Measurements from ENCODE around the gene AHRR. TPM values are rescaled to one million over a fixed set of nuclear protein-coding genes. Genes with fewer than 3 reads are reported as not detected.

Gene AHRR
- total and polyA plus RNA-seq, 2 experiments from 2014 or later = 0.27 to 1.8 TPM

GRCh38 chr5:436641-436975 lies 115.1 kb downstream of the AHRR start (continued):
- TF ChIP-seq STAT1 (IDR thresholded peaks at IDR 0.05; ENCODE audit: unreplicated experiment) (no peak), EZH2 (IDR thresholded peaks at IDR 0.05; ENCODE audit: low read depth, unreplicated experiment) (no peak), REST (IDR thresholded peaks at IDR 0.05; ENCODE audit: unreplicated experiment) (no peak)

- ATAC-seq (no peak), DNase-seq (ENCODE audit: low spot score) (no peak)
- TF ChIP-seq ZNF462 (CRISPR knock-in tag; IDR thresholded peaks at IDR 0.05) = no peak
- no peak for TF ChIP-seq ZNF331 (CRISPR knock-in tag; IDR thresholded peaks at IDR 0.05; ENCODE audit: low read depth)
- no peak for TF ChIP-seq JUNB (IDR thresholded peaks at IDR 0.05; ENCODE audit: unreplicated experiment)
- no peak for TF ChIP-seq EZH2phosphoT487 (IDR thresholded peaks at IDR 0.05; ENCODE audit: unreplicated experiment)
- TF ChIP-seq CTCF (conservative IDR thresholded peaks at IDR 0.05; ENCODE audit: low read depth in 2 of 2) = no peak
- no peak for TF ChIP-seq NANOG (IDR thresholded peaks at IDR 0.05; ENCODE audit: borderline replicate concordance)
- no peak overlapping the region for H3K4me3 ChIP-seq
- no peaks in the 10 kb centered on the region for H3F3A ChIP-seq (replicated peaks; ENCODE audit: low read depth)
- Mint-ChIP-seq H3K27ac (no peak overlapping the region), H3K9me3 (no peaks in the 10 kb centered on the region), H3K36me3 (ENCODE audit: low read depth) (no peaks in the 10 kb centered on the region), H3K4me3 (no peak overlapping the region), H3K4me1 (no peaks in the 10 kb centered on the region; the same call in 2 of the 3 replicates), H3K27me3 (ENCODE audit: insufficient read depth, low read depth, poor library complexity) (peaks cover 14% of the 10 kb centered on the region)
- no peaks in the 10 kb centered on the region for H3K9me2 ChIP-seq (ENCODE audit: insufficient read depth)
- H3K27me3 ChIP-seq (ENCODE audit: insufficient read depth) = no peaks in the 10 kb centered on the region
- H3K27ac ChIP-seq (ENCODE audit: low read depth) = no peak overlapping the region
- no peaks in the 10 kb centered on the region for H3K79me2 ChIP-seq (replicated peaks; ENCODE audit: insufficient read depth)
- no peaks in the 10 kb centered on the region for H4K20me1 ChIP-seq (replicated peaks; ENCODE audit: insufficient read depth)
- H3K4me2 ChIP-seq = no peak overlapping the region
- H2AFZ ChIP-seq = no peak overlapping the region
- H3K4me1 ChIP-seq (ENCODE audit: insufficient read depth) = peaks cover 3% of the 10 kb centered on the region; the same call in 1 of the 2 replicates
- no peaks in the 10 kb centered on the region for H3K36me3 ChIP-seq (ENCODE audit: insufficient read depth)
These were observed 115.8 kb downstream of the AHRR start for GRCh38 chr5:437281-437771.
